Adrenal gland (tissue), 12 donors: ENCODE measurements around the gene APOBEC2. TPM values are rescaled to one million over a fixed set of nuclear protein-coding genes. Genes with fewer than 3 reads are reported as not detected.

ENCODE experiments used
- DNase-seq, 7 donors: peaks; one replicate each; pipeline ENCODE4 v3.0.0-alpha.2; 2019 to 2020
- H3K27ac ChIP-seq, 5 donors: fragments of 200-600 bp; sonication (generic) in 4 of 5; 1 replicate in 3 of 5; 2 replicates in 2 of 5; pipeline versions ENCODE4 v1.5.1 to v1.8.0; 2016 to 2020; ENCODE audit warnings: mild to moderate bottlenecking in 1 of 5
- H3K27me3 ChIP-seq: fragments of 200-600 bp; 2 replicates; pipeline ENCODE4 v1.8.0; 2021
- H3K36me3 ChIP-seq, 2 donors: fragments of 200-600 bp; replicated peaks in 1 of 2; 1 replicate in 1 of 2; 2 replicates in 1 of 2; pipeline versions ENCODE4 v1.5.1 to v1.8.0; 2018 to 2022
- H3K4me1 ChIP-seq, 2 donors: fragments of 200-600 bp; replicated peaks in 1 of 2; 1 replicate in 1 of 2; 2 replicates in 1 of 2; pipeline versions ENCODE4 v1.5.1 to v1.8.0; 2018 to 2021
- H3K4me3 ChIP-seq, 4 donors: fragments of 200-600 bp; sonication (generic) in 3 of 4; one replicate each; pipeline ENCODE4 v1.5.1; 2016 to 2018
- H3K9me3 ChIP-seq, 3 donors: fragments of 200-600 bp; sonication (generic) in 1 of 3; replicated peaks in 1 of 3; 1 replicate in 2 of 3; 2 replicates in 1 of 3; pipeline versions ENCODE4 v1.5.1 to v1.8.0; 2016 to 2021
- CTCF ChIP-seq, 6 experiments: fragments of 450-650 bp in 4 of 6; fragments of 200-600 bp in 2 of 6; sonication (generic) in 1 of 6; IDR thresholded peaks; 1 replicate in 5 of 6; 2 replicates in 1 of 6; pipeline versions ENCODE4 v1.5.1 to v1.8.0; 2016 to 2021; ENCODE audit warnings: antibody characterized with exemption in 6 of 6, mild to moderate bottlenecking in 2 of 6, moderate library complexity in 1 of 6
- POLR2A ChIP-seq, 2 donors: fragments of 450-650 bp; IDR thresholded peaks; one replicate each; pipeline ENCODE4 v1.6.1; 2017; ENCODE audit warnings: antibody characterized with exemption in 2 of 2, mild to moderate bottlenecking in 2 of 2, moderate library complexity in 1 of 2
- WGBS, 4 donors: extraction: QIAGEN DNeasy Blood & Tissue Kit in 2 of 4; methylation state at CpG; one replicate each; pipeline versions ENCODE4 v1.1.5 to v1.1.7; 2013 to 2017; 5-methylcytosine and 5-hydroxymethylcytosine counted together
- intact Hi-C, 2 donors: fragments of 100-400 bp; cut with DNase I; formaldehyde crosslinking; loops; one replicate each; pipeline versions ENCODE4 v1.14.1 to v1.15.0; 2022 to 2023
- polyA plus RNA-seq, 3 donors: library from polyadenylated mRNA; stranded (reverse); fragments of 200-250 nt in 2 of 3; fragments of 350-450 nt in 1 of 3; fragmentation: Illumina TruSeq in 1 of 3; extraction: RNeasy Lipid Tissue Mini Kit (QIAGEN cat#74804) in 1 of 3; gene quantifications; one replicate each; pipeline ENCODE4 v1.2.3, GENCODE V29; 2013 to 2014
- total RNA-seq, 9 donors: library from RNA; depleted of rRNA in 4 of 9; stranded (reverse); fragments of >200 nt in 4 of 9; fragments of 120-200 nt in 1 of 9; fragmentation: NEBNext Ultra II Directional in 1 of 9; extraction: Animal tissue kit (Norgen Biotek cat#: 25700) in 1 of 9; gene quantifications; one replicate each; pipeline versions ENCODE4 v1.1.0 to v1.2.4, GENCODE V29; 2013 to 2023
- donor health status: healthy with polysubstance abuse.
- donor health status: Bipolar disorder and iron deficiency.
- donor health status: DM: yes; HTN: yes; CAD: no.
- donor health status: DM: no; HTN: no; CAD: no.
- donor health status: DM: no; HTN: no; CAD: no.
- donor health status: DM: yes; HTN: yes; CAD: no.

APOBEC2 gene
- total and polyA plus RNA-seq, 12 donors: 0.28 to 3.7 (median 1.0) TPM; not detected in 3

GRCh38 chr6:41088451-41088850 lies 35.4 kb downstream of the APOBEC2 start:
- no peaks in the 10 kb centered on the region for H3K27me3 ChIP-seq
- intact Hi-C loops: no loop called here
- TF ChIP-seq CTCF (IDR thresholded peaks at IDR 0.05): no peak
- no peak for TF ChIP-seq POLR2A (IDR thresholded peaks at IDR 0.05)
- WGBS, 4 donors: 93 to 97% (median 95%) methylated on average over 4 of the region's 4 CpGs
- H3K9me3 ChIP-seq: no peaks in the 10 kb centered on the region
- no peak overlapping the region for H3K4me3 ChIP-seq
- H3K4me1 ChIP-seq: no peaks in the 10 kb centered on the region
- H3K27ac ChIP-seq: no peak overlapping the region
- peaks cover 0 to 67% of the 10 kb centered on the region in 2 donors for H3K36me3 ChIP-seq
- DNase-seq: no peak

GRCh38 chr6:41090841-41091761 lies 38.1 kb downstream of the APOBEC2 start:
- Histone ChIP-seq H3K4me3 (no peak overlapping the region), H3K4me1 (peaks cover 0 to 6% of the 10 kb centered on the region in 2 donors), H3K27ac (no peak overlapping the region), H3K36me3 (peaks cover 0 to 68% of the 10 kb centered on the region in 2 donors), H3K9me3 (no peaks in the 10 kb centered on the region), H3K27me3 (no peaks in the 10 kb centered on the region)
- 37 to 93% (median 58%) methylated on average over 1 of the region's 1 CpG for WGBS, 4 donors
- no peak for TF ChIP-seq POLR2A (IDR thresholded peaks at IDR 0.05)
- no peak for TF ChIP-seq CTCF (IDR thresholded peaks at IDR 0.05)
- intact Hi-C loops: no loop called here
- DNase-seq: no peak

- intact Hi-C loops: no loop called here
- TF ChIP-seq CTCF (IDR thresholded peaks at IDR 0.05) (peak in 4 of 6 experiments; percentile 22 to 41 (median 28)), POLR2A (IDR thresholded peaks at IDR 0.05) (no peak)
These were observed 39.6 kb downstream of the APOBEC2 start for GRCh38 chr6:41092421-41093140.

GRCh38 chr6:41093729-41094128 lies 40.7 kb downstream of the APOBEC2 start:
- H3K36me3 ChIP-seq: peaks cover 0 to 94% of the 10 kb centered on the region in 2 donors
- H3K27ac ChIP-seq: peak overlapping the region in 1 of 5 donors; percentile 1
- WGBS, 4 donors: 77 to 81% (median 79%) methylated on average over 6 of the region's 6 CpGs
- intact Hi-C loops: no loop called here
- TF ChIP-seq CTCF (IDR thresholded peaks at IDR 0.05) (no peak), POLR2A (IDR thresholded peaks at IDR 0.05) (peak in 1 of 2 donors; percentile 26)
- peak in 6 of 7 donors; percentile 32 to 76 (median 60) for DNase-seq
- no peak overlapping the region for H3K4me3 ChIP-seq
- H3K9me3 ChIP-seq: no peaks in the 10 kb centered on the region
- no peaks in the 10 kb centered on the region for H3K27me3 ChIP-seq
- peaks cover 0 to 21% of the 10 kb centered on the region in 2 donors for H3K4me1 ChIP-seq

More at GRCh38 chr6:41092421-41093140, 39.6 kb downstream of the APOBEC2 start:
- no peak overlapping the region for H3K4me3 ChIP-seq
- WGBS, 4 donors: 94 to 100% (median 96%) methylated on average over 4 of the region's 4 CpGs
- H3K36me3 ChIP-seq: peaks cover 0 to 82% of the 10 kb centered on the region in 2 donors
- H3K27me3 ChIP-seq: no peaks in the 10 kb centered on the region
- H3K4me1 ChIP-seq: peaks cover 0 to 18% of the 10 kb centered on the region in 2 donors
- no peak overlapping the region for H3K27ac ChIP-seq
- no peaks in the 10 kb centered on the region for H3K9me3 ChIP-seq
- DNase-seq: no peak
